ENCODE data around the gene VAMP4.

VAMP4 gene

DNA sequence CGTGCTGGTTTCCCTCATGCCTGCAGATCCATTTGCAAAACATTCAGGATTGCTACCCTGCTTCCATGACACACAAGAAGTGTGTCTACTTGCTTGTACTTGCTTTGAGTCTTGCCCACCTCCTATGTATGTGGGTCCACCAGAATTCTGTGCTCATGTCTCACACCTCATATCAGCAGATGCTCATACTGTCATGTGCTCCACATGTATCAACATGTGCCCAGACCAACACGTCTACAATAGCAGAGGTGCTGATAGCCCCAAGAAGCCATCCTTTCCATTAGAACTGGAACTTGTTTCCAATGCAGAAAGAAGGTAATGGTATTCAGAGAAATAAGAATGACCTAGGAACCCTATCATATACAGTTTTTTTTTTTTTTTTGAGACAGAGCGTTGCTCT, 61.5 kb downstream of the VAMP4 start:
- no peak for DNase-seq (ENCODE audit: low read depth)
- no peak overlapping the region for H3K4me3 ChIP-seq (ENCODE audit: low read depth, low read length)
- TF ChIP-seq, protein P1, sequence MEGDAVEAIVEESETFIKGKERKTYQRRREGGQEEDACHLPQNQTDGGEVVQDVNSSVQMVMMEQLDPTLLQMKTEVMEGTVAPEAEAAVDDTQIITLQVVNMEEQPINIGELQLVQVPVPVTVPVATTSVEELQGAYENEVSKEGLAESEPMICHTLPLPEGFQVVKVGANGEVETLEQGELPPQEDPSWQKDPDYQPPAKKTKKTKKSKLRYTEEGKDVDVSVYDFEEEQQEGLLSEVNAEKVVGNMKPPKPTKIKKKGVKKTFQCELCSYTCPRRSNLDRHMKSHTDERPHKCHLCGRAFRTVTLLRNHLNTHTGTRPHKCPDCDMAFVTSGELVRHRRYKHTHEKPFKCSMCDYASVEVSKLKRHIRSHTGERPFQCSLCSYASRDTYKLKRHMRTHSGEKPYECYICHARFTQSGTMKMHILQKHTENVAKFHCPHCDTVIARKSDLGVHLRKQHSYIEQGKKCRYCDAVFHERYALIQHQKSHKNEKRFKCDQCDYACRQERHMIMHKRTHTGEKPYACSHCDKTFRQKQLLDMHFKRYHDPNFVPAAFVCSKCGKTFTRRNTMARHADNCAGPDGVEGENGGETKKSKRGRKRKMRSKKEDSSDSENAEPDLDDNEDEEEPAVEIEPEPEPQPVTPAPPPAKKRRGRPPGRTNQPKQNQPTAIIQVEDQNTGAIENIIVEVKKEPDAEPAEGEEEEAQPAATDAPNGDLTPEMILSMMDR (conservative IDR thresholded peaks at IDR 0.05; ENCODE audit: low read depth, low read length) = no peak

DNA sequence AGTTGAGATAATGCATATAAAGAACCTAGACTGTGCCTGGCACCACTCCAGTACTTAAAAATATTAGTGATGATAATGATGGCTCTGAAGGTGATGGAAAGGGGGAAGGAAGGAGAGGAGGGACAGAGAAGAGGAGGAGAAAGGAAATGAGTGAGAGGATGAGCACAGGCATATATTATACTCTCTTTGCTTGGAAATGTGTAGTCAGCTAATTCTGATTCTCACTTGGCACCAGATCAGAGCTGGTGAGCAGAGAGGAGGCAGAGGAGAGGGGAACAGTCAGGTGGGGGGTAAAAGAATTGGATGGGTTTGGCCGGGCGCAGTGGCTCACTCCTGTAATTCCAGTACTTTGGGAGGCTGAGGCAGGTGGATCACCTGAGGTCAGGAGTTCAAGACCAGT, 65.0 kb downstream of the VAMP4 start:
- no peak for DNase-seq (ENCODE audit: low read depth)
- H3K4me3 ChIP-seq (ENCODE audit: low read depth, low read length) = no peak overlapping the region
- TF ChIP-seq, protein P1 (conservative IDR thresholded peaks at IDR 0.05; ENCODE audit: low read depth, low read length) = no peak

DNA sequence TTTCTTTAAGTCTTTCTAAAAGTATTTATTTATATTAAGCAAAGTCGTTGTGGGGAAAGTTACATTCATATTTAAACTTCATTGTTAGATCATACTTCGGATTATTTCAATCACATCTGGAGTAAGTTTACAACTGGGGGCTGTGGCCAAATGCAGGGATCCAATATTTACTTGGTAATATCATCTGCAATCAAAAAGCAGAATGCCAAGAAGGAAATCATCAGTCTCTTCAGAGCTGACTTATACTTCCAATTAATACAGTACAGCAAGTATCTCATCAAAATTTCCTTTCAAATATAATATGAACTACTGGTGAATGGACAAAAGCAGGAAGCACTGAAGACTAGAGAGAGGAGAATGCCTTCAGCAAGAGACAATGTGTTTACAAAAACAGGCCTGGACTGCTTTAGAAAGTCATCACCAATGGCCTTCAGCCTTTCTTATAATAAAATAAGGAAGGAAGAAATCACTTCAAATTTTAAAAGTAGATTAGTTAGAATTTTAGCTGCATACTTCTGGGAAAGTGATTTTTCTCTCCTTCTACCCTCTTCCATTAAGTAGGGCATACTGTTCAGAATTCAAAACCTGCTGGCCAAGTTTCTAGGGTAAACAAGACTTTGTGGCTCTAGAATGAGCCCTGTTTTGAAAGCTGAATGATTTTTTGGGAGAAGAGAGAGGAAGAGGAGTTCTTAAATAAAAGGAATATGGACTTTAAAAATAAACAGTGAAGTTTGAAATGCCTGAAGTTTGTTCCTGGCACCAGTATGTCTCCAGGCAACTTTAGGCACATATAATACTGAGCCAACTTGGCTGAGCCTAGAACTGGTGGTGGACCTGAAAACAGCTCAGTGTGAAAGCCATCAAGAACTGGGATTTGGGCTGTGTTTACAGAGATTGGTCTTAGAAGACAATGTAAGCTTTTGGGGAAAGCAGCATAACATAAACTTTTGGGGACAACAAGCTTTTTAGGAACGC, 67.1 kb downstream of the VAMP4 start:
- no peak for DNase-seq (ENCODE audit: low read depth)
- no peak overlapping the region for H3K4me3 ChIP-seq (ENCODE audit: low read depth, low read length)
- TF ChIP-seq, protein P1 (conservative IDR thresholded peaks at IDR 0.05; ENCODE audit: low read depth, low read length) = no peak

DNA sequence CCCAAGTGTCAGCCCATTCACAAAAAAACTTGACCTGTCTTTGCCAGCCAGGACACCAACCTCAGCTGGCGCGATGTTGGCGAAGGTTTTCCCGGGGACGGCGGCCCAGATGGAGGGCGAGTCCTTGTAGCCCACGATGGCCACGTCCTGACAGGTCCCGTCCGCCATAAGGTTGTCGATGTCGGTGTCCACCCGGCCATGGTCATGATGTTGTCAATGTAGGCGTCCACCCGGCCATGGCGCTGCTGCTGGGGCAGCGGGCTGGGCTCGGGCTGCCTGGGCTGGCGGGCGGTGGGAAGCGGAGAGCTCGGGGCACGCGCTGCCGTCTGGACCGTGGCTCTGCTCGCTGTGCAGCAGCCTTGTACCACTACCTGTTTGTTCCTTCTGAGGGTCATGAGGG, 71.1 kb downstream of the VAMP4 start:
- DNase-seq (ENCODE audit: low read depth) = no peak
- no peak overlapping the region for H3K4me3 ChIP-seq (ENCODE audit: low read depth, low read length)
- TF ChIP-seq, protein P1 (conservative IDR thresholded peaks at IDR 0.05; ENCODE audit: low read depth, low read length) = no peak

DNA sequence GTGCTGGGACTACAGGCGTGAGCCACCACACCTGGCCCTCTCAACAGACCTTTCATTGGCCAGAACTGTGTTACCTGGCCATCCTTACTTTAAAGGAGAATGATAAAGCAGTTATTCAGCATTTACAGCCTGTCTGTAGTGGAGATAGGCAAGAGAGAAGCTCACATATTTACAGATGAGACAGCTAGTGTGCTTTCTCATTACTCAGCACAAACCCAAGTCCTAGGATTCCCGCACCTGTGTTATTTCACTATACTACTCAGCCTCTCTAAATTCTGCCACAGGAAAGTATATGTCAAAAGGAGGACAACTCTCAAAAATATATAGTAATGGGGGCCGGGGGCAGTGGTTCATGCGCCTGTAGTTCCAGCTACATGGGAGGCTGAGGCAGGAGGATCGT, 73.5 kb downstream of the VAMP4 start:
- H3K4me3 ChIP-seq (ENCODE audit: low read depth, low read length) = no peak overlapping the region
- no peak for DNase-seq (ENCODE audit: low read depth)
- TF ChIP-seq, protein P1 (conservative IDR thresholded peaks at IDR 0.05; ENCODE audit: low read depth, low read length) = no peak

DNA sequence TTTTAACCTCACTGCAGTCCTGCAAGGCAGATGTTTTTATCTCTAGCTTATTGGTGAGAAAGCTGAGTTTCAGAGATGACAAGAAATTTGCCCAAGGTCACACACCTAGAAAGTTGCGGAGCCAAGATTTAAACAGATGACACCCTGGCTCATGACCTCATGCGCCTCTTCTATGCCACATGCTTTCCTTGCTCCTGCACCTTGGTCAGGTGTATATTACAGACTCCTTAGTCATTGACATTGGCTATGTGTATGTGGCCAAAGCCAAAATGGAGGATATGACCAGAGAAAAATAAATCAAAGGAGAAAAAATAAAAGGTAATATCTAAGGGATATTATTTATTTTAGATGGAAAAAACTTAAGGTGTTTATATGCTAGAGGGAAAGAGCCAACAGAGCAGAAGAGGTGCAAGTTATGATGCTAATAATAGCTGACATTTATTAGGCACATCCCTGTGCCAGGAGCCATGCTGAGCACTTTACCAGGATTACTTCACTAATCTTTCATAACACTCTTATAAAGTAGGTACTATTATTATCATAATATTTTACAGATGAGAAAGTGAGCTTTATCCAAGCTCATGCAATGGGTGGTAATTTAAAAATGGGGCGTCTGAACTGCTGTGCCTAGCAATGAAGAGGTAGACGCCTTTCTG, 75.6 kb downstream of the VAMP4 start:
- DNase-seq (ENCODE audit: low read depth) = no peak
- H3K4me3 ChIP-seq (ENCODE audit: low read depth, low read length) = no peak overlapping the region
- TF ChIP-seq, protein P1 (conservative IDR thresholded peaks at IDR 0.05; ENCODE audit: low read depth, low read length) = no peak
